K562 (cell line): ENCODE results near the gene TRIP10. TPM values are rescaled to one million over a fixed set of nuclear protein-coding genes. Genes with fewer than 3 reads are reported as not detected.

Experiments used
- ATAC-seq: fragments of 200-7000 bp; cut with Tn5 transposase; 3 replicates; pipeline ENCODE4 v1.9.1; 2020; ENCODE audit warnings: moderate library complexity
- BruUV-seq: library from RNA; stranded (reverse); fragments of 400-500 nt; replicated peaks from 2 replicates; lab custom pipeline; 2021; lab: Mats Ljungman, UMichigan
- CTCF ChIA-PET: fragments of 300-600 bp; formaldehyde crosslinking; extraction: SDS; loops from one replicate; lab custom pipeline; 2021; ENCODE audit warnings: low intra/inter-chr PET ratio; lab: Yijun Ruan, JAX
- POLR2A ChIA-PET: fragments of 300-600, 350-650 bp; sonication (Branson Sonifier 250); formaldehyde crosslinking; extraction: SDS; loops from one replicate; lab custom pipeline; 2021; ENCODE audit warnings: antibody characterized with exemption, inconsistent platforms; lab: Yijun Ruan, JAX
- DNase-seq, 4 experiments: peaks; one replicate each; pipeline versions ENCODE4 v3.0.0 to v3.0.0-alpha.2; 2011 to 2018; ENCODE audit warnings: low spot score in 3 of 4, mixed read lengths in 3 of 4; ENCODE audit errors: extremely low read depth in 1 of 4
- FAIRE-seq: peaks from 2 replicates; lab custom pipeline; 2011; peaks lifted over from hg19 to GRCh38; lab: Jason Lieb, UNC
- H2AFZ ChIP-seq: 2 replicates; pipeline ENCODE4 v1.6.0; 2011; ENCODE audit warnings: low read depth, low read length, control low read depth, inconsistent platforms
- H3K27ac ChIP-seq: fragments of 200-600 bp; 3 replicates; pipeline ENCODE4 v1.8.0; 2011; ENCODE audit warnings: low read depth, mild to moderate bottlenecking, control low read depth, inconsistent platforms, low read length, moderate library complexity, mixed read lengths; ENCODE audit errors: extremely low read depth
- H3K27me3 ChIP-seq, 2 experiments: fragments of 300-600 bp in 1 of 2; 2 replicates in 1 of 2; 3 replicates in 1 of 2; pipeline versions ENCODE4 v1.6.0 to v1.8.0; 2011; ENCODE audit warnings: inconsistent platforms in 2 of 2, low read length in 2 of 2, mild to moderate bottlenecking in 1 of 2, mixed read lengths in 1 of 2, moderate library complexity in 1 of 2; ENCODE audit not compliant: control insufficient read depth in 2 of 2, insufficient read depth in 2 of 2
- H3K36me3 ChIP-seq: fragments of 300-600 bp; 3 replicates; pipeline ENCODE4 v1.8.0; 2011; ENCODE audit warnings: mild to moderate bottlenecking, low read length, inconsistent platforms; ENCODE audit not compliant: control insufficient read depth, insufficient read depth
- H3K4me1 ChIP-seq, 2 experiments: fragments of 200-600 bp in 1 of 2; replicated peaks in 1 of 2; 2 replicates in 1 of 2; 3 replicates in 1 of 2; pipeline versions ENCODE4 v1.5.1 to v1.8.0; 2011; ENCODE audit warnings: inconsistent platforms in 2 of 2, low read length in 2 of 2, mild to moderate bottlenecking in 1 of 2, mixed read lengths in 1 of 2, moderate library complexity in 1 of 2; ENCODE audit not compliant: control insufficient read depth in 2 of 2, insufficient read depth in 2 of 2
- H3K4me2 ChIP-seq: 2 replicates; pipeline ENCODE4 v1.6.1; 2011; ENCODE audit warnings: low read length, control low read depth, inconsistent platforms, mixed read lengths; ENCODE audit not compliant: insufficient read depth
- H3K4me3 ChIP-seq: fragments of 200-600 bp; sonication (generic), shearing (Covaris generic); 2 replicates; pipeline ENCODE4 v1.5.1; 2016; ENCODE audit warnings: control low read depth, inconsistent platforms
- H3K79me2 ChIP-seq: fragments of 200-600 bp; 3 replicates; pipeline ENCODE4 v1.8.0; 2011; ENCODE audit warnings: low read length, inconsistent platforms; ENCODE audit not compliant: control insufficient read depth, insufficient read depth
- H3K9ac ChIP-seq, 2 experiments: 2 replicates each; pipeline versions ENCODE4 v1.6.0 to v1.6.1; 2011; ENCODE audit warnings: low read depth in 2 of 2, low read length in 2 of 2, control low read depth in 1 of 2, inconsistent platforms in 1 of 2, mild to moderate bottlenecking in 1 of 2, mixed read lengths in 1 of 2; ENCODE audit not compliant: insufficient read depth in 1 of 2
- H3K9me1 ChIP-seq: one replicate; pipeline ENCODE4 v1.6.0; 2011; ENCODE audit warnings: inconsistent platforms, mild to moderate bottlenecking, low read length, moderate library complexity; ENCODE audit not compliant: control insufficient read depth, insufficient read depth
- H3K9me3 ChIP-seq: replicated peaks from 2 replicates; pipeline ENCODE4 v1.5.1; 2011; ENCODE audit warnings: low read depth, low read length, inconsistent platforms; ENCODE audit not compliant: control insufficient read depth, insufficient read depth
- H4K20me1 ChIP-seq: replicated peaks from 2 replicates; pipeline ENCODE4 v1.6.1; 2011; ENCODE audit warnings: low read length, inconsistent platforms, mixed read lengths; ENCODE audit not compliant: control insufficient read depth, insufficient read depth
- HCFC1 ChIP-seq: IDR thresholded peaks from 2 replicates; pipeline ENCODE4 v1.6.1; 2012; ENCODE audit warnings: low read depth, low read length, improper control_type of control experiment
- NEUROD1 ChIP-seq: fragments of 150-350 bp; IDR thresholded peaks from 2 replicates; pipeline ENCODE4 v1.6.1; 2014; ENCODE audit warnings: borderline replicate concordance, low read length, low read depth; ENCODE audit not compliant: partially characterized antibody
- NRF1 ChIP-seq, 2 experiments: fragments of 450-650 bp; IDR thresholded peaks in 1 of 2; conservative IDR thresholded peaks in 1 of 2; 2 replicates each; pipeline ENCODE4 v1.6.1; 2014; ENCODE audit warnings: mild to moderate bottlenecking in 2 of 2
- PCBP2 ChIP-seq: fragments of 200-400 bp; formaldehyde crosslinking; IDR thresholded peaks from 2 replicates; pipeline ENCODE4 v1.6.1; 2018; ENCODE audit warnings: low read length, low read depth, mild to moderate bottlenecking, moderate library complexity; ENCODE audit not compliant: poor library complexity, severe bottlenecking
- RB1 ChIP-seq: fragments of 450-650 bp; IDR thresholded peaks from 2 replicates; pipeline ENCODE4 v1.6.1; 2017; ENCODE audit warnings: low read depth, mild to moderate bottlenecking
- RCOR1 ChIP-seq, 2 experiments: IDR thresholded peaks; 2 replicates each; pipeline ENCODE4 v1.6.1; 2012; ENCODE audit warnings: low read depth in 2 of 2, low read length in 2 of 2, borderline replicate concordance in 1 of 2, improper control_type of control experiment in 1 of 2
- SMC3 ChIP-seq: conservative IDR thresholded peaks from 2 replicates; pipeline ENCODE4 v1.6.1; 2011; ENCODE audit warnings: low read depth, low read length, improper control_type of control experiment; ENCODE audit not compliant: insufficient read depth
- SREBF1 ChIP-seq: fragments of 150-350 bp; IDR thresholded peaks from 2 replicates; pipeline ENCODE4 v1.6.1; 2014; ENCODE audit warnings: antibody characterized with exemption, low read depth, low read length, borderline replicate concordance
- TAF1 ChIP-seq: IDR thresholded peaks from 2 replicates; pipeline ENCODE4 v1.6.1; 2011; ENCODE audit warnings: mild to moderate bottlenecking, low read length, moderate library complexity; ENCODE audit not compliant: insufficient read depth, control insufficient read depth, severe bottlenecking; ENCODE audit errors: extremely low read depth
- TRIM28 ChIP-seq: fragments of 450-650 bp; IDR thresholded peaks from 2 replicates; pipeline ENCODE4 v1.6.1; 2017
- ZBTB7A ChIP-seq: IDR thresholded peaks from 2 replicates; pipeline ENCODE4 v1.6.1; 2011; ENCODE audit warnings: low read depth, mild to moderate bottlenecking, low read length, moderate library complexity, borderline replicate concordance; ENCODE audit not compliant: control insufficient read depth
- ZNF232 ChIP-seq: sonication (generic); formaldehyde crosslinking; IDR thresholded peaks from 2 replicates; pipeline ENCODE4 v1.8.0; 2022; ENCODE audit warnings: mild to moderate bottlenecking, missing genetic modification reagents
- WGBS: fragments of 100-300 bp; shearing (Covaris generic); methylation state at CpG from one replicate; pipeline ENCODE4 v1.1.6; 2016; ENCODE audit warnings: low coverage, mixed read lengths; ENCODE audit not compliant: insufficient coverage; ENCODE audit errors: missing lambda C conversion rate; 5-methylcytosine and 5-hydroxymethylcytosine counted together
- in situ Hi-C: fragments of 300-500 bp; cut with MboI; formaldehyde crosslinking; loops from 4 replicates; pipeline ENCODE4 v1.15.0; 2018; ENCODE audit warnings: inconsistent platforms, mixed read lengths
- intact Hi-C: fragments of 100-400 bp; cut with micrococcal nuclease; formaldehyde crosslinking; loops from 2 replicates; pipeline ENCODE4 v1.14.2; 2022
- polyA plus RNA-seq, 8 experiments: library from polyadenylated mRNA; depleted of rRNA in 4 of 8; stranded (reverse) in 5 of 8; unstranded in 3 of 8; fragments of >200 nt; fragmentation: Nextera tagmentation in 2 of 8; fragmentation: Illumina TruSeq in 1 of 8; extraction: Ambion mirVana in 2 of 8; extraction: Trizol in 1 of 8; gene quantifications; 2 replicates each; pipeline versions ENCODE4 v1.2.1 to v1.2.3, GENCODE V29; 2011 to 2014; ENCODE audit warnings: inconsistent platforms in 1 of 8, missing spikeins in 1 of 8
- total RNA-seq, 7 experiments: library from RNA; depleted of rRNA in 6 of 7; stranded (reverse); fragments of >200 nt in 6 of 7; fragmentation: Illumina TruSeq in 2 of 7; extraction: Trizol in 2 of 7; gene quantifications; 2 replicates each; pipeline versions ENCODE4 v1.2.1 to v1.2.3, GENCODE V29; 2011 to 2021; ENCODE audit warnings: low replicate concordance in 1 of 7
- TF ChIP-seq, protein P1 (sequence below): fragments of 450-650 bp; IDR thresholded peaks from 2 replicates; pipeline ENCODE4 v1.6.1; 2016; ENCODE audit warnings: borderline replicate concordance
- TF ChIP-seq, protein P2 (sequence below): fragments of 450-650 bp; IDR thresholded peaks from 2 replicates; pipeline ENCODE4 v1.6.1; 2017; ENCODE audit warnings: antibody characterized with exemption, mild to moderate bottlenecking

Gene TRIP10
- total and polyA plus RNA-seq, 9 of the 15 experiments (the other 6 are each of a cell fraction or from before 2014, with no cell fraction given) = 1.2 to 66.8 (median 36.1) TPM

DNA sequence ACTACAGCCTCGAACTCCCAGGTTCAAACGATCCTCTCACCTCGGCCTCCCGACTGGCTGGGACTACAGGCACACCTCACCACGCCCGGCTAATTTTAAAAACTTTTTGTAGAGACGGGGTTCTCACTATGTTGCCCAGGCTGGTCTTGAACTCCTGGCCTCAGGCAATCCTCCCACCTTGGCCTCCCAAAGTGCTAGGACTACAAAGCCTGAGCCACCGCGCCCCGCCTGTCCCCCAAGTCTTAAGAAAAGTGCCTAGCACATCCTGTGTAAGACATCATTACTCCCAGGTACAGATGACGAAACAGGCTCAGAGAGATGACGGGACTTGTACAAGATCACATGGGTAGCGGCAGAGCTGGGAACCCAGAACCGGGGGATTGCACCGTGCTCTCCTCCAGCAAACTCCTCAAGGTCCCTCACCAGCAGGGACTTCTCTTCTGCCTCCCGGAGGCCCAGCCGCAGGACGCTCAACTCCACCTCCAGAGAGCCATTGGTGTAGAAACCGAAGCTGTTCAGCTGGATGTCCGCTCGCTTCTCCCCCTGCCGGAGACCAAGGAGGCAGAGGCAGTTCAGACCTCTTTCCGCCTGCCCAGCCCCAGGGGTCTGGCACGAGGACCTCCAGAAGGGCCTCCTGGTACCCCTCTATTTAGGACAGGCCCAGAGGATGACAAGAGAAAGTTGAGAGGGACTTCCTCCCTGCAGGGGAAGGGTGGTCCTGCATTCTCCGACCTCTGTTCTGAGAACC, 3.1 kb upstream of the TRIP10 start:
- H3K27me3 ChIP-seq = no peaks in the 10 kb centered on the region
- CTCF ChIA-PET = no interaction called here
- peak overlapping the region; percentile 92 for H3K4me2 ChIP-seq
- peaks cover 39% of the 10 kb centered on the region for H3K79me2 ChIP-seq
- in situ Hi-C loops (no loop called here), intact Hi-C loops (loop anchor here (2.0 to 10.0 kb wide), 4 partner anchors 18 to 222 kb away; partner anchors contain the start of gene VAV1)
- FAIRE-seq (peak; percentile 92), DNase-seq (peak in 3 of 4 experiments; percentile 45 to 92 (median 70)), ATAC-seq (peak; percentile 56)
- peak overlapping the region; percentile 62 for H3K4me3 ChIP-seq
- no peaks in the 10 kb centered on the region for H3K9me1 ChIP-seq
- H3K36me3 ChIP-seq = peaks cover 7% of the 10 kb centered on the region; the same call in 1 of the 3 replicates
- H4K20me1 ChIP-seq = no peaks in the 10 kb centered on the region
- POLR2A ChIA-PET = interaction anchor here (0.6 to 1.9 kb wide), 7 partner anchors 9 to 220 kb away, joined by 3 to 7 read pairs (median 5); partner anchors contain the start of gene TNFSF9
- peak overlapping the region; percentile 91 for H3K27ac ChIP-seq
- no peaks in the 10 kb centered on the region for H3K9me3 ChIP-seq
- H3K9ac ChIP-seq = peak overlapping the region; percentile 84 to 93
- TSS peak; percentile 72 for BruUV-seq
- H3K4me1 ChIP-seq = peaks cover 42 to 78% of the 10 kb centered on the region in 2 experiments
- H2AFZ ChIP-seq = peak overlapping the region; percentile 88
- 6% methylated on average over 24 of the region's 25 CpGs for WGBS
- TF ChIP-seq RCOR1 (IDR thresholded peaks at IDR 0.05; ENCODE audit: borderline replicate concordance in 1 of 2, low read depth in 2 of 2, low read length in 2 of 2) (peak in 1 of 2 experiments; percentile 50; a peak in 1 of 4 replicates), RB1 (peak; percentile 49; the same call in 1 of the 2 replicates), TRIM28 (peak; percentile 20; the same call in 1 of the 2 replicates), ZBTB7A (peak; percentile 72), NRF1 (conservative IDR thresholded peaks at IDR 0.05 in 1 of 2, IDR thresholded peaks at IDR 0.05 in 1 of 2) (peak; percentile 44 to 60; a peak in 3 of 4 replicates), NEUROD1 (no peak), PCBP2 (no peak), ZNF232 (peak; percentile 19; the same call in 1 of the 2 replicates), SREBF1 (no peak), HCFC1 (no peak), TAF1 (peak; percentile 62), SMC3 (0 out of 2 replicates have a peak, but pooled peaks have one; percentile 38)
- TF ChIP-seq, protein P1, sequence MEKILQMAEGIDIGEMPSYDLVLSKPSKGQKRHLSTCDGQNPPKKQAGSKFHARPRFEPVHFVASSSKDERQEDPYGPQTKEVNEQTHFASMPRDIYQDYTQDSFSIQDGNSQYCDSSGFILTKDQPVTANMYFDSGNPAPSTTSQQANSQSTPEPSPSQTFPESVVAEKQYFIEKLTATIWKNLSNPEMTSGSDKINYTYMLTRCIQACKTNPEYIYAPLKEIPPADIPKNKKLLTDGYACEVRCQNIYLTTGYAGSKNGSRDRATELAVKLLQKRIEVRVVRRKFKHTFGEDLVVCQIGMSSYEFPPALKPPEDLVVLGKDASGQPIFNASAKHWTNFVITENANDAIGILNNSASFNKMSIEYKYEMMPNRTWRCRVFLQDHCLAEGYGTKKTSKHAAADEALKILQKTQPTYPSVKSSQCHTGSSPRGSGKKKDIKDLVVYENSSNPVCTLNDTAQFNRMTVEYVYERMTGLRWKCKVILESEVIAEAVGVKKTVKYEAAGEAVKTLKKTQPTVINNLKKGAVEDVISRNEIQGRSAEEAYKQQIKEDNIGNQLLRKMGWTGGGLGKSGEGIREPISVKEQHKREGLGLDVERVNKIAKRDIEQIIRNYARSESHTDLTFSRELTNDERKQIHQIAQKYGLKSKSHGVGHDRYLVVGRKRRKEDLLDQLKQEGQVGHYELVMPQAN = peak; percentile 68; the same call in 1 of the 2 replicates
- TF ChIP-seq, protein P2, sequence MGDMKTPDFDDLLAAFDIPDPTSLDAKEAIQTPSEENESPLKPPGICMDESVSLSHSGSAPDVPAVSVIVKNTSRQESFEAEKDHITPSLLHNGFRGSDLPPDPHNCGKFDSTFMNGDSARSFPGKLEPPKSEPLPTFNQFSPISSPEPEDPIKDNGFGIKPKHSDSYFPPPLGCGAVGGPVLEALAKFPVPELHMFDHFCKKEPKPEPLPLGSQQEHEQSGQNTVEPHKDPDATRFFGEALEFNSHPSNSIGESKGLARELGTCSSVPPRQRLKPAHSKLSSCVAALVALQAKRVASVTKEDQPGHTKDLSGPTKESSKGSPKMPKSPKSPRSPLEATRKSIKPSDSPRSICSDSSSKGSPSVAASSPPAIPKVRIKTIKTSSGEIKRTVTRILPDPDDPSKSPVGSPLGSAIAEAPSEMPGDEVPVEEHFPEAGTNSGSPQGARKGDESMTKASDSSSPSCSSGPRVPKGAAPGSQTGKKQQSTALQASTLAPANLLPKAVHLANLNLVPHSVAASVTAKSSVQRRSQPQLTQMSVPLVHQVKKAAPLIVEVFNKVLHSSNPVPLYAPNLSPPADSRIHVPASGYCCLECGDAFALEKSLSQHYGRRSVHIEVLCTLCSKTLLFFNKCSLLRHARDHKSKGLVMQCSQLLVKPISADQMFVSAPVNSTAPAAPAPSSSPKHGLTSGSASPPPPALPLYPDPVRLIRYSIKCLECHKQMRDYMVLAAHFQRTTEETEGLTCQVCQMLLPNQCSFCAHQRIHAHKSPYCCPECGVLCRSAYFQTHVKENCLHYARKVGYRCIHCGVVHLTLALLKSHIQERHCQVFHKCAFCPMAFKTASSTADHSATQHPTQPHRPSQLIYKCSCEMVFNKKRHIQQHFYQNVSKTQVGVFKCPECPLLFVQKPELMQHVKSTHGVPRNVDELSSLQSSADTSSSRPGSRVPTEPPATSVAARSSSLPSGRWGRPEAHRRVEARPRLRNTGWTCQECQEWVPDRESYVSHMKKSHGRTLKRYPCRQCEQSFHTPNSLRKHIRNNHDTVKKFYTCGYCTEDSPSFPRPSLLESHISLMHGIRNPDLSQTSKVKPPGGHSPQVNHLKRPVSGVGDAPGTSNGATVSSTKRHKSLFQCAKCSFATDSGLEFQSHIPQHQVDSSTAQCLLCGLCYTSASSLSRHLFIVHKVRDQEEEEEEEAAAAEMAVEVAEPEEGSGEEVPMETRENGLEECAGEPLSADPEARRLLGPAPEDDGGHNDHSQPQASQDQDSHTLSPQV = no peak
